Measurements from ENCODE around the gene PEPD.

DNA sequence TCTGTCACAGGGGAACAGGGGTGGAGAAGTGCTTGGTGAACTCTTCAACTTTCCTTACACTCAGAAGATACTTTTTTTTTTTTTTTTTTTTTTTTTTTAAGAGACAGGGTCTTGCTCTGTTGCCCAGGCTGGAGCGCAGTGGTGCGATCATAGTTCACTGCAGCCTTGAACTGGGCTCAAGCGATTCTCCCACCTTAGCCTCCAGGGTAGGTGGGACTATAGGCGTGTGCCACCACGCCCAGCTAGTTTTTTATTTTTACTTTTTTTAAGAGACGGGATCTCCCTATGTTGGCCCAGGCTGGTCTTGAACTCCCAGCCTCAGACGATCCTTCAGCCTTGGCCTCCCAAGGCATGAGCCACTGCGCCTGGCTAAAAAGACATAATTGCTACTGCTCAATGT is 136.6 kb downstream of the PEPD start:
- TF ChIP-seq POLR2A (IDR thresholded peaks at IDR 0.05; ENCODE audit: low read length) (no peak), GATA1 (IDR thresholded peaks at IDR 0.05; ENCODE audit: low read depth, low read length) (no peak)

Data from erythroblast (primary cell).